Fibroblast of the aortic adventitia (primary cell): ENCODE measurements around the gene LTBP1. TPM values are rescaled to one million over a fixed set of nuclear protein-coding genes. Genes with fewer than 3 reads are reported as not detected.
A peak's percentile ranks its signal among the peaks of the same experiment; 100 is the strongest.

Experiments used
- DNase-seq: peaks from one replicate; pipeline ENCODE4 v3.0.0-alpha.2; 2010; ENCODE audit warnings: low read depth
- H3K4me3 ChIP-seq: 2 replicates; pipeline ENCODE4 v1.5.1; 2011; ENCODE audit warnings: low read depth, mild to moderate bottlenecking, control low read depth, low read length, moderate library complexity
- total RNA-seq: library from RNA; depleted of rRNA; stranded (reverse); fragments of >200 nt; gene quantifications from 2 replicates; pipeline ENCODE4 v1.2.3, GENCODE V29; 2012; ENCODE audit warnings: low replicate concordance
- TF ChIP-seq, protein P1 (sequence below): IDR thresholded peaks from 2 replicates; pipeline ENCODE4 v1.5.1; 2011; ENCODE audit warnings: mild to moderate bottlenecking, low read length, control low read depth, inconsistent platforms; ENCODE audit not compliant: insufficient read depth

LTBP1 gene
- total RNA-seq, 1 donor = 947 TPM

DNA sequence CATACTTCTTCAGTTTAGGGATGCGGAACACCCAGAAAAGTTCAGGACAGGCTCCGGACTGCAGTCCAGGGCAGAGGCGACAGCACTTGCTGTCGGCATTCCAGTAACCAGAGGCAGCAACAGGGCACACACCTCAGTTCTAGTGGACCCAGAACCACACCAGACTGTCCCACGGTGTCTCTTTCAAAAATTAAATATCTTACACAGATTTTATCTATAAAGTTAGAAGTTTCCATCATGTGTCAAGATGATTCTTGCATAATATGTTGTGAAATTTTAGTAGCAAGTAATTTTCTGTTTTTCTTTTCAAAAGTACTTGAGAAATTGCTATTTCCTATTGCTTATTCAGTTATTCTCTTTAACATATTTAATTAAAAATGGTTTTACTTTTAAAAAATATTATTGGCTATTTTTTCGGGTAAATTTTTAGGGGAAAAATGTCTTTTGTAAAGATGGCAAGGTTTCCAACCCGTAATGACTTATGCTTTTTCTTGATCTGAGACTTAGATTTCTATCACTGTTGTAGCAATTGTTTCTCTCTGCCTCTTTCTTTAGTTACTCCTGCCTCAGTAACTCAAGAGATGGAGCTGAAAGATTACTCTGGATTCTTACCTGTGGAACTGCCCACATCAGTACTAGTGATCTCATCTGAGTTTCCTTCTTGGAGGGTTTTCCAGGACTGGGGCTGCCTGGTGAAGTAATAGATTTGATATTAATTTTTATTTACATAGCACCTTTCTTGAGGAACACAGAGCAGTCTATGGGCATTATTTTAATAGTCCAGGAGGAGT lies 182.7 kb downstream of the LTBP1 start:
- H3K4me3 ChIP-seq = no peak overlapping the region
- TF ChIP-seq, protein P1, sequence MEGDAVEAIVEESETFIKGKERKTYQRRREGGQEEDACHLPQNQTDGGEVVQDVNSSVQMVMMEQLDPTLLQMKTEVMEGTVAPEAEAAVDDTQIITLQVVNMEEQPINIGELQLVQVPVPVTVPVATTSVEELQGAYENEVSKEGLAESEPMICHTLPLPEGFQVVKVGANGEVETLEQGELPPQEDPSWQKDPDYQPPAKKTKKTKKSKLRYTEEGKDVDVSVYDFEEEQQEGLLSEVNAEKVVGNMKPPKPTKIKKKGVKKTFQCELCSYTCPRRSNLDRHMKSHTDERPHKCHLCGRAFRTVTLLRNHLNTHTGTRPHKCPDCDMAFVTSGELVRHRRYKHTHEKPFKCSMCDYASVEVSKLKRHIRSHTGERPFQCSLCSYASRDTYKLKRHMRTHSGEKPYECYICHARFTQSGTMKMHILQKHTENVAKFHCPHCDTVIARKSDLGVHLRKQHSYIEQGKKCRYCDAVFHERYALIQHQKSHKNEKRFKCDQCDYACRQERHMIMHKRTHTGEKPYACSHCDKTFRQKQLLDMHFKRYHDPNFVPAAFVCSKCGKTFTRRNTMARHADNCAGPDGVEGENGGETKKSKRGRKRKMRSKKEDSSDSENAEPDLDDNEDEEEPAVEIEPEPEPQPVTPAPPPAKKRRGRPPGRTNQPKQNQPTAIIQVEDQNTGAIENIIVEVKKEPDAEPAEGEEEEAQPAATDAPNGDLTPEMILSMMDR = no peak
- no peak for DNase-seq

DNA sequence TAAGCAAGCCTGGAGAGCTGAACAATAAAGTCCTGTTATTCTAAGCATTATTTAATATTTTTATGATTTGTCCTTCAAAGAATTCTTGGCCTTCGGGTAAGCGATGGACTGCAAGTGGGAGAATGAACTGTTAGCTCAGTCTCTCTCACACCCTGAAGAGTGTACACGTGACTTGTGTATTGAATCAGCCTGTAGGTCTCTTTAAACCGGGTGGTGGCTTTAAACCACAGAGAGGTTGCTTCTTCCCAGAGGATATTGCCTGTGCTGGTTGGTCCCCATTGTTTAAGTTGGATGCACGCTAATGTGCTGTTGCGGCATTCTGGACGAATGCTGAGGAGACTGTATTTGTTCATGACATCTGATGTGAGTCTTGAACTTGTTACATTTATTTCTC lies 183.3 kb downstream of the LTBP1 start:
- TF ChIP-seq, protein P1 = no peak
- no peak for DNase-seq
- H3K4me3 ChIP-seq = no peak overlapping the region

DNA sequence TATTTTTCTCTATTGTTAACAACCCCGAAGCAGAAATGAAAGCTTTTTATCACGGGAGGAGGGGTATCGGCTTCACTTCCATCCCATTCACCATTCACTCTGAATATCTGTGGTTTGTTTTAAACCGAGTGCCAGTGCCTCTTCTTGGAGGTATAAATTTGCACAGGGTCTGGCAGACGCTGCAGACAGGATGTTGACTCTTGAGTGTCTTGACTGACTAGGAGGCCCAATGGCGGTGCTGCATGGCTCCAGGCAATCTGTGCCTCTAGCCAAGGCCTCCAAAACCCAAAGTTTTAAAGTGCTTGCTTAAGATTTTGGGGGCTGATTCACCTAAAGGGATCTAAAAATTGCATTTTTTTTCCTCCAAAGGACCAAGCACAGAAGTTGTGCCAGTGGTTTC lies 183.8 kb downstream of the LTBP1 start:
- no peak for DNase-seq
- TF ChIP-seq, protein P1 = no peak
- no peak overlapping the region for H3K4me3 ChIP-seq

DNA sequence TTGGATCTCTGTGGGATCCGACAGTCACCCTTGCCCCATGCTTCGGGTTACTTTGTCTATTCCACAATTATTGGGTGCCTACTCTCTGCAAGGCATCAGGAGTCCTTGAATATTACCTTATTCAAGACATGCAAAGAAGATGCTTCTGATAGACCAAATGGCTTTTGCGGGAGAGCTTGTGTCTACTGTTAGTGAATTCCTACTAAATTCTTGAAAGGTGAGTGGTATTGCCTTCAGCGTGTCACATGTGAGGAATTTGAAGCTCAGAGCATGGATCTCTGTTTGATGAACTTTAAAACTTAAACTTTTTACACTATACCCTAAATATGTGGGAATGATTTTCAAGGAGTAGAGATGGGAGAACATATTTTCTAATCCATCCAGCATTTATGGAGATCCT lies 184.4 kb downstream of the LTBP1 start:
- H3K4me3 ChIP-seq = no peak overlapping the region
- TF ChIP-seq, protein P1 = no peak
- no peak for DNase-seq

DNA sequence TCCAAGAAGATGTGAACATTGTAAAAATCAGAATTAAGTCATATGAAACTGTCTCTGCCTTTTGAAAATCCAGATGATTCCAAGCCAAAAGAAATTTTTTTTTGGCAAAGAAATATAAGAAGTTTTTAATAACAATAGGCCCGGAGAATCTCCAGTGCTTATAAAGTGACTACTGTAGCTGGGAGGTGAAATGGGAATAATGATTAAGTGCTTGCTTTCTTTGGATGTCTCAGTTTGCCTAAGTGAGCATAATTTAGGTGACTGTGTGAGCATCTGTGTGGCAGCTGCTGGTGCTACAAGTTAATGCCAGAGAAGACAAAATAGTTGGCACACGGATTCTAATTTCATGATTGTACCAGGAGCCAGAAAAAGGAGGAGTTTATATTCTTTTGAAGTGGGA lies 185.0 kb downstream of the LTBP1 start:
- H3K4me3 ChIP-seq = no peak overlapping the region
- TF ChIP-seq, protein P1 = no peak
- DNase-seq = no peak

DNA sequence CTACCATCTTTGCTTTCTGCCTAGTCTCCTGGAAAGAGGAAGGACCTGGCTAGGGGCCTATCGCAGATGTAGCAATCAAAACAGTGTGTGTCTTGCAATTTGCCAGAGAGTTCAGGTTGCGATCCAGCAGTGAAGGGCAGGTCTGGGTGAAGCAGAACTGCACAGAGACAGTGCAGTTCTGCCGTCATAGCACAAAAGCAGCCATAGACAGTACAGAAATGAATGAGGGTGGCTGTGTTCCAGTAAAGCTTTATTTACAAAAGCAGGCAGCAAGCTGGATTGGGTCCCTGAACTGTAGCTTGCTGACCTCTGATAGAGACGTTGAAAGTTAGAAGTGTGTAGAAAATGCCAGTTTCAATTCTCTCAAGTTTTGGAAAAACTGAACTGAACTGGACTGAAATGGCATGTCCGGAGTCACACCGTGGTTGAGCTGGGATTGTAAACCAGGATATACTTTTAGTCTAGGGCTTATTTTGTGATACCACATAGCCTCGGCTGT lies 186.8 kb downstream of the LTBP1 start:
- H3K4me3 ChIP-seq = peak overlapping the region; percentile 73
- peak; percentile 74 for DNase-seq
- TF ChIP-seq, protein P1 = no peak
